ENCODE data around the gene HTRA1.

DNA sequence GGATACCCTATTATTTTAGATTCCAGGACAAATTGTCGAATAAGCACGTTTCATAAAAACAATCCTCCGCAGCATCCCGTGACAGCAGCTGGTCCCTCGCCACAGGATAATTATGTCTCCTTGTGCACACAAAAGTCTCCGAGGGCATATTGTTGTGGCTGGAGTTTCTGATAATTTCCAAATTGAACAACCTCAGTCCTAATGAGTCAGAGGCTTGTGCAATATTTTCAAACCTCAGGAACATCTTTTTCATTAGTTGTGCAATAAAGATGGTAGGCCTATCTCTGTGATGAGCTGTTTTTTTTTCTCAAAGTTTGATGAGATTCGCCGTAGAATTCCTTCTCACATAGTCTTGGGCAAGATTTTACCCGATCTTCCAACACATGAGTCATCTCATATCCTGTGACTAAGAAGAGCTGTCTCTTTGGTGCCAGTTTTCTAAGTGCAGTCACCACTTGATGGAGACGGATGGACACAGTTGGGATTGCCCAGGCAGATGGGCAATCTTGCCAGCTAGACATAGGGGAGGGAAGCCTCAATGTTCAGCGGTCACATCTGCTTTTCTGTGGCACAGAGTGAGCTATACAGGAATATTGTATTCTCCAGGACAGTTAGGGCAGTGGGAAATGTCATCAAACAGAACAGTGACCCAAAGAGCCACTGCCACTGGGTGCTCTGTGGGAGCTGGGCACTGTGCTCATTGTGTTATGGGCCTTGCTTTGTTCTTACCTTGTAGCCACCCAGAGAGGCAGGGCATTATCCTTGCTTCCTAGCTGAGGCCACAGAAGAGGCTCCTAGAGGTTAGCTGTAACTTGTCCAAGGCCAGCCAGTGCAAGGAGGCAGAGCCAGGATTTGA is 7.8 kb downstream of the HTRA1 start:
- no peak for TF ChIP-seq EZH2 (IDR thresholded peaks at IDR 0.05)
- TF ChIP-seq, protein P1, sequence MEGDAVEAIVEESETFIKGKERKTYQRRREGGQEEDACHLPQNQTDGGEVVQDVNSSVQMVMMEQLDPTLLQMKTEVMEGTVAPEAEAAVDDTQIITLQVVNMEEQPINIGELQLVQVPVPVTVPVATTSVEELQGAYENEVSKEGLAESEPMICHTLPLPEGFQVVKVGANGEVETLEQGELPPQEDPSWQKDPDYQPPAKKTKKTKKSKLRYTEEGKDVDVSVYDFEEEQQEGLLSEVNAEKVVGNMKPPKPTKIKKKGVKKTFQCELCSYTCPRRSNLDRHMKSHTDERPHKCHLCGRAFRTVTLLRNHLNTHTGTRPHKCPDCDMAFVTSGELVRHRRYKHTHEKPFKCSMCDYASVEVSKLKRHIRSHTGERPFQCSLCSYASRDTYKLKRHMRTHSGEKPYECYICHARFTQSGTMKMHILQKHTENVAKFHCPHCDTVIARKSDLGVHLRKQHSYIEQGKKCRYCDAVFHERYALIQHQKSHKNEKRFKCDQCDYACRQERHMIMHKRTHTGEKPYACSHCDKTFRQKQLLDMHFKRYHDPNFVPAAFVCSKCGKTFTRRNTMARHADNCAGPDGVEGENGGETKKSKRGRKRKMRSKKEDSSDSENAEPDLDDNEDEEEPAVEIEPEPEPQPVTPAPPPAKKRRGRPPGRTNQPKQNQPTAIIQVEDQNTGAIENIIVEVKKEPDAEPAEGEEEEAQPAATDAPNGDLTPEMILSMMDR (IDR thresholded peaks at IDR 0.05), result no peak

All from neural progenitor cell (in vitro differentiated cells).